Stimulated activated CD8-positive, alpha-beta memory T cell treated with anti-CD3 and anti-CD28 coated beads, Interleukin-7, amount 100 ng/mL, for 4 hours (primary cell): ENCODE data around the gene CALHM3.
"Not testable (repeated sequence)": the region's sequence is repeated elsewhere in the genome, so short reads cannot be mapped to it uniquely, and the experiment has no call there.

Experiments used
- DNase-seq, 2 donors: peaks; one replicate each; pipeline ENCODE4 v3.0.0-alpha.2; 2020; ENCODE audit warnings: low read depth in 2 of 2

Gene CALHM3

DNA sequence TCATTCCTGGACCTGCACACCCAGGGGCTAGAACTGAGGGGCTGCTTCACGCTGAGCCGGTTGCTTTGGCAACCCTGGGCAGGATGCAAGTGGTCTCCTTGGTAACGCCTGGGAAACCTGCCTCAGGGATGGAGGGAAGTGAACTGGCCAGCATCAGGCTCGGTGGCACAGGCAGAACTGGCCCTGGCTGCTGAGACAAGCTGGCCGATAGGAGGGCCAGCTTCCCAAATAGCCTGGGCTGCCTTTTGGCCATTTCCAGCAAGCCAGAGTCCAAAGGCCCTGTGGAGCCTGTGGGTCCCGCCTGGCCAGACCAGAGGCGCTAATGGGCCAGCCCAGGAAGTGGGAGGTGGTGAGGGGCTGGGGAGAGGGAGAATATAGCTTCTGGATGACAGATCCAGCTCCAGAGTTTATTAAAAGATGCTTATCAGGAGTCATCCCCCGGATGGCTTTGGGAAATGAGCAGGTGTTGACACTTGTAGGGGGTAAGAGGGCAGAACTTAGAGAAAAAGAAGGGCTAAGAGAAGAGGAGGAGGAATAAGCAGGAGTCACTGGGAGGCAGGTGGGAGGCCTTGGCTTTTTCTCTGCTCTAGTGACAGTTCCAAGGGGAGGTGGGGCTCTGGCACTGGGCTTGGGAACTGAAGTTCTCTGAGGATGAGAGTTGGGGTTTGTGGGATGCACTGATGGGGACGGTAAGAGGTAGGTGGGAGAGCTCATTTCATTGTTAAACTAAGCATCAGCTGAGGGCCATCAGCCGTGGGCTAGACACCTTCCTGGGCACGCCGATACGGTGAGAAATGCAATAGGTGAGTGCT, 24.0 kb upstream of the CALHM3 start:
- DNase-seq: no peak

DNA sequence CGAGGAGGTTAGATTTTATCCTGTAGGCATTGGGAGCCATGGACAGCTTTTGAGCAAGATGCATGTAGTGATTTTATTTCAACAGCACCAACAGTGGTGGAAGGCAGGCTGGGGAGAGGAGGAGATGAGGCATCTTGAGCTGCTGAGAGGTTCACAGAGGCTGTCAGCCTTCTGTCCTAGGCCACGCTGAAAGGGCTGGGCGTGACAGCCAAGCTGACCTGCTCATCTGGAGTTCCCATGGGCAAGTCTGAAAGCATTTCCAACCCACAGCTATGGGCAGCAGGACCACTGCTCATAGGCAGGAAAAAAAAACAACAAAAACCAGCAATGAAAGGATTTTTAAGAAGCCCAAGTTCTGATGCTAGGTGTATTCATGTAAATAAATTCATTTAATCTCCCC, 22.1 kb upstream of the CALHM3 start:
- DNase-seq: no peak

GRCh38 chr10:103500481-103500880, 21.4 kb upstream of the CALHM3 start:
- DNase-seq: no peak

GRCh38 chr10:103499881-103500280, 20.8 kb upstream of the CALHM3 start:
- DNase-seq: no peak

GRCh38 chr10:103498936-103499638, 20.0 kb upstream of the CALHM3 start:
- no peak for DNase-seq

DNA sequence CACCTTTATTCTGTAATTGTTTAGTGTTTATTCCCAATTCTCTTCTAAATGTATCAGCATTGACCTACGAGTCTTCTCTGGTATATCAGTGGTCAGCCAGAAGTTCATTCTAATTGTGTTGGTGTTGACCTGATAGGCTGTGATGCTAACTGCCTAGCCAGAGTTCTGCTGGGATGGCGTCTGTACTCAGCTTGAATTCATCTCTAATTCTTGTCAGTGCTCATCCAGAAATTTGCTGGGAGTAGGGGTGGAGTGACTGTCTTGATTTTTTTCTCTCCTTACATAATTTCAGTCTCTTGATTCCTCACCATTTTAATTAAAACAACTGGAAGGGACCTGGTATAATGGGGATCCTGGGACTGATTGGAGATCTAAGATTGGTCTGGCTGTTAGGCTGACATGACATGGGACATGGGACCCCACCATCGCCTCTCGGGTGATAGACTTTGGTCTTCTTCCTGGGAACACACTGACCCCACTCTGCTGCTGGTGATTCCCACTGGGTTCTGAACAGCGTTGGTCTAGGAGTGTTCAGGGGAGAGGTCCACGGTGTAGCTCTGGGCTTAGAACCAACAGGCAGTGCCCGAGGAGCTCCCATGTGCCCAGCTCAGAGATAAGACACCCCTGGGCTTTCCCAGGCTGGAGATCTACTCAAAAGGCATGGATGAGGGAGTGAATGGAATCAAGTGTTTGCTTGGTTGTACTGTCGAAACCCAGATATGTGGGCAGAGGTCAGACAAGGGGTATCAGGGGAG, 18.3 kb upstream of the CALHM3 start:
- DNase-seq: no peak

GRCh38 chr10:103495321-103495720, 16.3 kb upstream of the CALHM3 start:
- DNase-seq: no peak

GRCh38 chr10:103493916-103494877, 15.2 kb upstream of the CALHM3 start:
- DNase-seq: no peak

DNA sequence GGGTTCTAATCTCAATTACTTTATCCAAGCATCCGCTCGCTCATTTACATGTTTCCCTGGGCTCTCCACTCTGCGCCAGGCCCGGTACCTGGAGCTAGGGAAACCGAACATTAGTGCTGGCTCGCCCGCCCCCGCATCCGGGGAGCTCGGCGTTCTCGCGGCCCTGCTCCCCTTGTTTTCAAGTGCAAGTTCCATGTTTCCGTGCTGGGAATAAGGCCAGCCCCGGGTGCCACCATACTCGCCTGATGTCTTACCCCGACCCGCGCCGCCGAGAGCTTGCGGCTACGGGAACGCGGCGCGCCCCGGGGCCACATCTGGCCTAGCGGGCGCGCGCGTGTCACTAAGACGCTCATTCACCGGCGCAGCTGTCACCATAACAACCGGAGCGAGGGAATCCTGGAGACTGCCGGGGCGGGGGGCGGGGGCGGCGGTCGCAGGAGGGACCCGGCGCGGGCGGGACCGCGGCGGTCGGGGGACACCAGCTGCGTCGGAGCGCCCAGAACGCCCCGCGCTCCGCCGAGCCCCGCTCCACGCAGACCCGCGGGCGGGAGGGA, 14.4 kb upstream of the CALHM3 start, which contains the start of gene NEURL1:
Gene NEURL1, plus strand, starts transcription at position 344 of the 554 bp plus-strand sequence. CDS start 683 bp downstream, outside the sequence.
- DNase-seq: no peak

GRCh38 chr10:103492655-103493261, 13.7 kb upstream of the CALHM3 start:
- no peak for DNase-seq

GRCh38 chr10:103491729-103492364, 12.8 kb upstream of the CALHM3 start:
- DNase-seq: no peak

DNA sequence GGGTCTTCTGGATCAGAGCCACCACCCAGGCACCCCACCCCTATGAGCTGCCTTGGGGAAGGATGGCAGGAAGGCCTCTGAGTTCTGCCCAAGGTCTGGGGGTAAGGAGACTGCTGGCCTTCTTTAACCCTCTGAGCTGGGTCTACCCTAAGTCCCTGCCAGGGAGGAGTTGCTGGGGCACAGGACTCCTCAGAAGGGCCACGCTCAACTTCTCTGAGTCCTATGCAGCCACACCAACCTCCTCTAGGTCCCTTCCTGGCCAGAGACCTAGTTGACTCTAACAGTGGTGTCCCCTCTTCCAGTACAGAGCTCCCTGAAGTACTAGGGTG, 11.9 kb upstream of the CALHM3 start:
- DNase-seq: no peak

DNA sequence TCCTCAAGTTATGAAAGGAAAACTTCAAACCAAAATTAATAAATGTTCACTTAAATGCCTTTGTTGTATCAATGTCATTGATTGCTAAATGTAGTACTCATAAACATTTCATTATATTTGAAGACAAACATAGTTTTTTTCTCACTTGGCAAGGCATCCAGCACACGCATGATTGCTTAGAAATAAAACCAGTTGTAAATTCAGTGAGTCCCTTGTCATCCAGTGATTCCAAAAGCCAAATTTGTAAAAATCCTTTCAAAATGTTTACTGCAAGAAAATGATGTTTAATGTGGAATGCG, 8.3 kb upstream of the CALHM3 start:
- DNase-seq: no peak

- not testable (repeated sequence) for DNase-seq
Observed at GRCh38 chr10:103486635-103487409, 7.8 kb upstream of the CALHM3 start.

- DNase-seq: no peak
Observed at GRCh38 chr10:103481974-103482531, 3.0 kb upstream of the CALHM3 start.

GRCh38 chr10:103480521-103480920, 1.5 kb upstream of the CALHM3 start:
- DNase-seq: no peak

- no peak for DNase-seq
Observed at GRCh38 chr10:103478671-103479070, 369 bp downstream of the CALHM3 start.

- DNase-seq: no peak
Observed at GRCh38 chr10:103476046-103476768, 2.8 kb downstream of the CALHM3 start.

DNA sequence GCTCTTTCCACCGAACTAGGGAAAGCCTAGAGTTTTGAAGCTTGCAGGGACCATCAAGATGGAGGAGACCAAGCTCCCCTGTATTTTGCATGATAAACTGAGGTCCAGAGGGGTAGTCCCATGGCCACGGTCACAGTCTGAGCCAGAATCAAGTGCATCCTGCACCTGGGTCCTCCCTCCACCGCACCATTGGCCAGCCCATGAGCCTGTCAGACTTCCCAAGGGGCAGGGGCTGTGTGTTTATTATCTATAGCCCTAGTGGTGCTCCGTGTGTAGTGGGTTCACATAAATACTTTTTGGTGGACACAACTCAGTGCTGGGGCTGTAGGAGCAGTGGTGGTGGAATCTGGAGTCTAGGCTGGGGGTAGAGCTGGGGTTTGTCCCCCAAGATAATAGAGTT, 3.6 kb downstream of the CALHM3 start:
- no peak for DNase-seq
